Left kidney (tissue), 2 donors: ENCODE results near the gene MDGA2. TPM values are rescaled to one million over a fixed set of nuclear protein-coding genes. Genes with fewer than 3 reads are reported as not detected.

Experiments used
- DNase-seq: peaks from one replicate; pipeline ENCODE4 v3.0.0-alpha.2; 2013
- polyA plus RNA-seq: library from polyadenylated mRNA; unstranded; fragments of 120-200 nt; gene quantifications from one replicate; pipeline ENCODE4 v1.2.1, GENCODE V29; 2013; ENCODE audit not compliant: insufficient read length

The MDGA2 gene
- polyA plus RNA-seq, 1 donor = 2.1 TPM

GRCh38 chr14:47490353-47490752, 185.1 kb downstream of the MDGA2 start:
- no peak for DNase-seq

DNA sequence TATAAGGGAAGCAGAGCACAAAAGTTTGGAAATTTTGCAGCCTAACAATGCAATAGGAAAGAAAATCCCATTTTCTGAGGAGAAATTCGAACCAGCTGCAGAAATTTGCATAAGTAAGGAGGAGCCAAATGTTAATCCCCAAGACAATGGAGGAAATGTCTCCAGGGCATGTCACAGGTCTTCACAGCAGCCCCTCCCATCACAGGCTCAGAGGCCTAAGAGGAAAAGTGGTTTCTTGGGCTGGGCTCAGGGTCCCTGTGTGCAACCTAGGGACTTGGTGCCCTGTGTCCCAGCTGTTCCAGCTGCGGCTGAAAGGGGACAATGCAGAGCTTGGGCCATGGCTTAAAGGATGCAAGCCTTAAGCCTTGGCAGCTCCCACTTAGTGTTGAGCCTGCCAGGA, 190.0 kb downstream of the MDGA2 start:
- DNase-seq = no peak

GRCh38 chr14:47483449-47483848, 192.0 kb downstream of the MDGA2 start:
- DNase-seq = no peak

GRCh38 chr14:47471075-47471474, 204.3 kb downstream of the MDGA2 start:
- DNase-seq = no peak

GRCh38 chr14:47466916-47467315, 208.5 kb downstream of the MDGA2 start:
- DNase-seq = peak; percentile 7

GRCh38 chr14:47454025-47454424, 221.4 kb downstream of the MDGA2 start:
- no peak for DNase-seq

- DNase-seq = no peak
These were observed 228.3 kb downstream of the MDGA2 start for GRCh38 chr14:47447076-47447475.

DNA sequence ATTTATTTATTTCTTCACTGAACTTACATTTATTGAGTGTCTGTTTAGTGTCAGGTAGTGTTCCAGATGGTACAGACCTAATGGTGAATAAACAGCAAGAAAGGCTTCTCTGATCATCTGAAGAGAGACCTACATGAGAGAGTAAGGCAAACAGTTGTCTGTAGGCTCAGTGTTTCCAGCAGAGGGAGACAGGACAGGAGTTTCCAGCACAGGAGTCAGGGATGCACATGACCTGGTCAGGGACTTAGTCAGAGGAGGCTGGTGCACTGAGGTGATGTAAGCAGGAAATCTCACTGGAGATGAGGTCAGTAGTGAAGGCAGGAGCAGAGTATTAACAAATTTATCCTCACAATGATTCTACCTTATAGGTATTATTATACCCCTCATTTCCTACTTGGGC, 233.2 kb downstream of the MDGA2 start:
- no peak for DNase-seq

- no peak for DNase-seq
These were observed 235.5 kb downstream of the MDGA2 start for GRCh38 chr14:47439953-47440352.

GRCh38 chr14:47438650-47439140, 236.7 kb downstream of the MDGA2 start:
- DNase-seq = no peak

GRCh38 chr14:47435331-47435965, 240.0 kb downstream of the MDGA2 start:
- DNase-seq = no peak

- no peak for DNase-seq
These were observed 247.8 kb downstream of the MDGA2 start for GRCh38 chr14:47427629-47428028.

DNA sequence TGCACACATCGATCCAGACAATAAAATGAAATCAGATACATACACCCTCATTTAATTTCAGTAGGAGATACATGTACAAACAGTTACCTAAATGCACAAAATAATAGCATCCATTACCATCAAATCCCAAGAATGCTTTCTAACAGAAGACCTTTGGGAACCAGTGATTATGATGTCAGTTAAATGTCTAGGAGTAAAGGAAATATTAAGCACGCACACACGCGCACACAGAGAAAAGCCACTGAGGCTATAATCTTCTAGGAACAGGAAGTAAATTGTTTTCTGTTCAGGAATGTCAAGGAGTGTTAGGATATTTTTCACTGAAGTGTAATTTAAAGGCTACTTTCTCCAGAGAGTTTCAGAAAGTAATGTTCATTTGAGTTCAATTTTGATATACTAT, 250.1 kb downstream of the MDGA2 start:
- no peak for DNase-seq

DNA sequence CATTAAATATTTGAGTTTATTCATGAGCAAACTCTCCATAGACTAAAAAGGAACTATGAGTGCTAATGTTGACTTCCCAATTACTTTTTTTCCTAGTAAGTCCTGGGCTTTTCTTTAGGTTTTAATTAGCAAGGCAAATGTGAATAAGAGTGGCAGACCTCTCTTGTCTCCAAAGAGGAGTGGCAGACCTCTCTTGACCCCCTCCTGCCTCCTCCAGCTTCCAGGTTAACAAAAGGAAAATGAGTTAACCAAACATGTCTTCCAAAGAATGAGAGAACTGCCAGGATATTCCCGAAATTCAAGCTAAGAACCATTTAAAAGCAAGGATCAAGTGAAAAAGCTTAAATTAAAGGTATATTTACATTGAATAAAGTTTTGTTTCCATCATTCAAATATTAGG, 253.2 kb downstream of the MDGA2 start:
- DNase-seq = no peak

DNA sequence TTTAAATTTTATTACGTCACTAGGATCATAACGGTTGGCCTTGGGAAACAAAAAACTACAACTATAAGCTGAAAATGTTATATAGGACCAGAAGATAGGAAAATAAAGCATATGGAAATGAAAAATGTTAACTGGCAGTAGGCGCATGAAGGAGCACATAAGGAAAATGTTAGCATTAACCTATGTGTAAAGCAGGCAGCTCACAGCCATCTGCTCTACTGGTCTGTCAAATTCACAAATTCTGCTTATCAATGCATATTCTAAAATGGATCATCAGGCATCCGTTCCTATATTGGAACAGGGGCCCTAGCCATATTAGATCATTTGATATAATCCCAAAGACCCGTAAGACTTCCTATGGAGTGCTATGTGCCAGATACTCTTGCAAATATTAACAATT, 263.9 kb downstream of the MDGA2 start:
- DNase-seq = no peak

DNA sequence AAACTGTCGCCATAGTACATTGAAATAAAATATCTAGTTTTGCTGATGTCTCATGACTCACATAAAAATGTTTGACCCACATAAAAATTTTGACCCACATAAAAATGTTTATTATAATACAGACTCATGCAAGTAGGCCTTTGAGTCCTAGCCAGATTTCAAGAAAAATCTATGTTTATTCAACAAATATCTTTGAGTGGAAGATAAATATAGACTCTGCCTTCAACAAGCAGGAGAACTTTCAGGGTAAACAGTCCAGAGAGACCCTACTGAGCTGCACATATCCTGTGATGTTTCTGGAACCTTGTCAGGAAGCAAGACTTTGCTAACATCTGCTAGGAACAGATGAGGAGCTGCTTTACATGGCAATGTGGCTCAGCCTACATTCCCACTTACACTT, 283.1 kb downstream of the MDGA2 start:
- DNase-seq = peak; percentile 61

DNA sequence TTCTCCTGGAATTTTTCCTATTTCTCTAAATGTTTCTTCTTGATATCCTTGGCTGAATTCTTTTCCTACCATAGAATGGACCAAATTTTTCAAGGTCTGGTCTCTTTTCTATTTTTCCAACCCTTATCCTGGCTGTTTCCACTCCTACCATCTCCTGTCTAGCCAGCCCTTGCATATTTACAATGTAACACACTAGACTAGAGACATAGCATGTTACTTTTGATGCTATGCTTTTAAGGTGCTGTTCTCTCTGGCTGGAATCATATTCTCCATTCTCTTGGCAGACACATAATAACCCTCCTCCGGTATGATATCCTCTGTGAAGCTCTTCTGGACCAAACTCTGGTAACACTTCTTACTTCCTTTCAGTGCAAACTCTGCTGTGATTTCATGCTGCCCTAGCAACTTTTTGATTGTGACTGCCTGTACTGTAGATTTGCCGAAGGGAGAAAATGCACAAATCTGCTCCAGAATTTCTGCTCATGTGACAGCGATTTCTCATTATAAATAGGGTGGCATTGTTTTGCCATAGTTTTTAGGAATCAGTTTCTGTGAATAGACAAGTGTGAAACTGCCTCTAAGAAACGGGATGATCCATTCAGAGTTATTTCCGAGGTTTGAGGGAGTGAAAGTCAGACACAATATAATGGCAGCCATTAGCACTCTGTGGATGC, 284.4 kb downstream of the MDGA2 start:
- no peak for DNase-seq

DNA sequence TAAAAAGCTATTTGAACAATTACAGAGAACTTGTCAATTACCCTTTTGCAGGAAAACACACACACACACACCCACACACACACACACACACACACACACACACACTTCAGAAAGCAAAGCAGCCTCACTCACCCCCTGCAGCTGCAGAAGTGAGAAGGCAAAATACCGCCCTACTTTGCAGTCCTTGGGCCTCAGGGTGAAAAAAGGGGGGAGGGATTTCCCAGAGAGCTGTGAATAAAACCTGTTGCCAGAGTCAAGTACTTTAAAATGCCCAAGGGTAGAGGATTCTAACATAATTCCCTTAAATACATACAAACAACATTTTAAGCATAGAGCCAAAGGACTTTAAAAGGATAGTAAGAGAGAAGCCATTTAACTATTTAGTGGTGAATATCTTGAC, 285.9 kb downstream of the MDGA2 start:
- DNase-seq = no peak

- DNase-seq = no peak
These were observed 309.4 kb downstream of the MDGA2 start for GRCh38 chr14:47366006-47366405.

DNA sequence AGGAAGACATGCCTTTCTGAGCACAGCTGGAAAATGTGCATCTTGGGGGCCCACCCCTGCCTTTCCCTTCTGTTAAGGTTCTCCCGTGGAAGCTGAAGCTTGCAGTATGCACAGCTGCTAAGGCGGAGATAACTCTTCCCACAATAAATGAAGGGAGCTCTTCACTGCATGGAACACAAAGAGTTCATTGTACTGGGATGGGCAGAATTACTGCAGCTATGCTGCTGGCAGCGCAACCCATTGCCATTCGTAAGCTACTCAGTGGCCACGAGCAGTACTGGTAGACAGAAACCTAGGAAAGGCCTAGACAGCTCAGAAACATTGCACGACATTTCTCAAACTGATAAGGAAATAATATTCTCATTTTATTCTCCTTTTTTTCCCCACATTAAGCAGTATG, 310.2 kb downstream of the MDGA2 start:
- no peak for DNase-seq

GRCh38 chr14:47353186-47353585, 322.2 kb downstream of the MDGA2 start:
- no peak for DNase-seq

GRCh38 chr14:47346849-47347248, 328.6 kb downstream of the MDGA2 start:
- DNase-seq = no peak

GRCh38 chr14:47345016-47345415, 330.4 kb downstream of the MDGA2 start:
- DNase-seq = no peak

DNA sequence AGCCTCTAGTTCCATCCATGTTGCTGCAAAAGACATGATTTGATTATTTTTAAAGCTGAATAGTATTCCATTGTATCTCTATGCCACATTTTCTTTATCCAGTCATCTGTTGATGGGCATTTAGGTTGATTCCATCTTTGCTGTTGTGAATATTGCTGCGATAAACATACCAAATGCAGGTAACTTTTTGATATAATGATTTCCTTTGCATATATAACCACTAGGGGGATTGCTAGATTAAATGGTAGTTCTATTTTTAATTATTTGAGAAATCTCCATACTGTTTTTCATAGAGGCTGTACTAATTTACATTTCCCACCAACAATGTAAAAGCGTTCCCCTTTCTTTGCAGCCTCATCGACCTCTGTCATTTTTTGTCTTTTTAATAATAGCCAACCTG, 342.5 kb downstream of the MDGA2 start:
- no peak for DNase-seq
